ENCODE results near the gene PLVAP. TPM values are rescaled to one million over a fixed set of nuclear protein-coding genes. Genes with fewer than 3 reads are reported as not detected.

Gene PLVAP
- total and polyA plus RNA-seq, 9 of the 15 experiments (the other 6 are each of a cell fraction or from before 2014, with no cell fraction given), result 0.09 to 0.84 (median 0.51) TPM; not detected in 4

DNA sequence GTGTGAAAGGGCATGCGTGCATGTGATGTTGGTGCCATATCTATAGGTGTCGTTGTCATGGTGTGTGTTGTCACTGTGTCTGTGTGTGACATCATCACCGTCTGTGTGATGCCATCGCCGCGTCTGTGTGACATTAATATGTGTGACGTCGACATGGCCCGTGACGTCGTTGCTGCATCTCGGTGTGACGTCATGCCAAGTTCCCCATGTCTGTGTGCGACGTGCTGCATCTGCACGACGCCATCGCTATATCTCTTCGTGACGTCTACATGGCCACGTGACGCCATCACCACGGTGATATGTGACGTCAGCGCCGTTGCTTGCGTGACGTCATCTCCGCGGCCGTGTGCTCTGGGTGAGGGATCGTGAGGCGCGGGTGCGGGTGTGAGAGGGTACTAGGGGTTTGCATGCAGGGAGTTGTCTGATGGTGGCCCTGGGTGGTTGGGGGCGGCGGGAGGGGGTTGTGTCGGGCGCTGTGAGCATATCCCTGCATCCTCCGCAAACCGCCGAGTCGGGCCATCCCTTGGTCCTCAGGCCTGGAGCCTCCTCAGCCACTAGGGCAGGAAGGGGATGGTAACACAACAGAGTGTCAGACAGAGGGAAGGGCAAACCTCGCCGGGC, 25.2 kb downstream of the PLVAP start (continued):
- TF ChIP-seq, protein P1, sequence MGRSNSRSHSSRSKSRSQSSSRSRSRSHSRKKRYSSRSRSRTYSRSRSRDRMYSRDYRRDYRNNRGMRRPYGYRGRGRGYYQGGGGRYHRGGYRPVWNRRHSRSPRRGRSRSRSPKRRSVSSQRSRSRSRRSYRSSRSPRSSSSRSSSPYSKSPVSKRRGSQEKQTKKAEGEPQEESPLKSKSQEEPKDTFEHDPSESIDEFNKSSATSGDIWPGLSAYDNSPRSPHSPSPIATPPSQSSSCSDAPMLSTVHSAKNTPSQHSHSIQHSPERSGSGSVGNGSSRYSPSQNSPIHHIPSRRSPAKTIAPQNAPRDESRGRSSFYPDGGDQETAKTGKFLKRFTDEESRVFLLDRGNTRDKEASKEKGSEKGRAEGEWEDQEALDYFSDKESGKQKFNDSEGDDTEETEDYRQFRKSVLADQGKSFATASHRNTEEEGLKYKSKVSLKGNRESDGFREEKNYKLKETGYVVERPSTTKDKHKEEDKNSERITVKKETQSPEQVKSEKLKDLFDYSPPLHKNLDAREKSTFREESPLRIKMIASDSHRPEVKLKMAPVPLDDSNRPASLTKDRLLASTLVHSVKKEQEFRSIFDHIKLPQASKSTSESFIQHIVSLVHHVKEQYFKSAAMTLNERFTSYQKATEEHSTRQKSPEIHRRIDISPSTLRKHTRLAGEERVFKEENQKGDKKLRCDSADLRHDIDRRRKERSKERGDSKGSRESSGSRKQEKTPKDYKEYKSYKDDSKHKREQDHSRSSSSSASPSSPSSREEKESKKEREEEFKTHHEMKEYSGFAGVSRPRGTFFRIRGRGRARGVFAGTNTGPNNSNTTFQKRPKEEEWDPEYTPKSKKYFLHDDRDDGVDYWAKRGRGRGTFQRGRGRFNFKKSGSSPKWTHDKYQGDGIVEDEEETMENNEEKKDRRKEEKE (IDR thresholded peaks at IDR 0.05; ENCODE audit: borderline replicate concordance in 1 of 2, control insufficient read depth in 1 of 2, low read depth in 2 of 2, low read length in 1 of 2), result no peak
- TF ChIP-seq, protein P2, sequence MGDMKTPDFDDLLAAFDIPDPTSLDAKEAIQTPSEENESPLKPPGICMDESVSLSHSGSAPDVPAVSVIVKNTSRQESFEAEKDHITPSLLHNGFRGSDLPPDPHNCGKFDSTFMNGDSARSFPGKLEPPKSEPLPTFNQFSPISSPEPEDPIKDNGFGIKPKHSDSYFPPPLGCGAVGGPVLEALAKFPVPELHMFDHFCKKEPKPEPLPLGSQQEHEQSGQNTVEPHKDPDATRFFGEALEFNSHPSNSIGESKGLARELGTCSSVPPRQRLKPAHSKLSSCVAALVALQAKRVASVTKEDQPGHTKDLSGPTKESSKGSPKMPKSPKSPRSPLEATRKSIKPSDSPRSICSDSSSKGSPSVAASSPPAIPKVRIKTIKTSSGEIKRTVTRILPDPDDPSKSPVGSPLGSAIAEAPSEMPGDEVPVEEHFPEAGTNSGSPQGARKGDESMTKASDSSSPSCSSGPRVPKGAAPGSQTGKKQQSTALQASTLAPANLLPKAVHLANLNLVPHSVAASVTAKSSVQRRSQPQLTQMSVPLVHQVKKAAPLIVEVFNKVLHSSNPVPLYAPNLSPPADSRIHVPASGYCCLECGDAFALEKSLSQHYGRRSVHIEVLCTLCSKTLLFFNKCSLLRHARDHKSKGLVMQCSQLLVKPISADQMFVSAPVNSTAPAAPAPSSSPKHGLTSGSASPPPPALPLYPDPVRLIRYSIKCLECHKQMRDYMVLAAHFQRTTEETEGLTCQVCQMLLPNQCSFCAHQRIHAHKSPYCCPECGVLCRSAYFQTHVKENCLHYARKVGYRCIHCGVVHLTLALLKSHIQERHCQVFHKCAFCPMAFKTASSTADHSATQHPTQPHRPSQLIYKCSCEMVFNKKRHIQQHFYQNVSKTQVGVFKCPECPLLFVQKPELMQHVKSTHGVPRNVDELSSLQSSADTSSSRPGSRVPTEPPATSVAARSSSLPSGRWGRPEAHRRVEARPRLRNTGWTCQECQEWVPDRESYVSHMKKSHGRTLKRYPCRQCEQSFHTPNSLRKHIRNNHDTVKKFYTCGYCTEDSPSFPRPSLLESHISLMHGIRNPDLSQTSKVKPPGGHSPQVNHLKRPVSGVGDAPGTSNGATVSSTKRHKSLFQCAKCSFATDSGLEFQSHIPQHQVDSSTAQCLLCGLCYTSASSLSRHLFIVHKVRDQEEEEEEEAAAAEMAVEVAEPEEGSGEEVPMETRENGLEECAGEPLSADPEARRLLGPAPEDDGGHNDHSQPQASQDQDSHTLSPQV (IDR thresholded peaks at IDR 0.05), result no peak
- TF ChIP-seq CCAR2 (IDR thresholded peaks at IDR 0.05; ENCODE audit: low read depth, low read length) (no peak), SP1 (CRISPR knock-in tag; IDR thresholded peaks at IDR 0.05) (peak; percentile 84), ZNF445 (CRISPR knock-in tag; IDR thresholded peaks at IDR 0.05; ENCODE audit: low read depth) (no peak), ESRRA (IDR thresholded peaks at IDR 0.05; ENCODE audit: borderline replicate concordance, low read depth) (peak; percentile 88), MEF2D (tag; conservative IDR thresholded peaks at IDR 0.05; ENCODE audit: low read depth) (0 out of 2 replicates have a peak, but pooled peaks have one; percentile 26), ARNT (IDR thresholded peaks at IDR 0.05) (0 out of 4 replicates have a peak, but pooled peaks of 1 of the 2 experiments have one; percentile 58), FOXK2 (conservative IDR thresholded peaks at IDR 0.05 in 1 of 2, IDR thresholded peaks at IDR 0.05 in 1 of 2; ENCODE audit: low read depth in 2 of 2) (no peak), BMI1 (IDR thresholded peaks at IDR 0.05; ENCODE audit: low read length) (no peak)
- TF ChIP-seq, protein P3, sequence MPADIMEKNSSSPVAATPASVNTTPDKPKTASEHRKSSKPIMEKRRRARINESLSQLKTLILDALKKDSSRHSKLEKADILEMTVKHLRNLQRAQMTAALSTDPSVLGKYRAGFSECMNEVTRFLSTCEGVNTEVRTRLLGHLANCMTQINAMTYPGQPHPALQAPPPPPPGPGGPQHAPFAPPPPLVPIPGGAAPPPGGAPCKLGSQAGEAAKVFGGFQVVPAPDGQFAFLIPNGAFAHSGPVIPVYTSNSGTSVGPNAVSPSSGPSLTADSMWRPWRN (IDR thresholded peaks at IDR 0.05; ENCODE audit: low read depth), result no peak
- TF ChIP-seq, protein P4, sequence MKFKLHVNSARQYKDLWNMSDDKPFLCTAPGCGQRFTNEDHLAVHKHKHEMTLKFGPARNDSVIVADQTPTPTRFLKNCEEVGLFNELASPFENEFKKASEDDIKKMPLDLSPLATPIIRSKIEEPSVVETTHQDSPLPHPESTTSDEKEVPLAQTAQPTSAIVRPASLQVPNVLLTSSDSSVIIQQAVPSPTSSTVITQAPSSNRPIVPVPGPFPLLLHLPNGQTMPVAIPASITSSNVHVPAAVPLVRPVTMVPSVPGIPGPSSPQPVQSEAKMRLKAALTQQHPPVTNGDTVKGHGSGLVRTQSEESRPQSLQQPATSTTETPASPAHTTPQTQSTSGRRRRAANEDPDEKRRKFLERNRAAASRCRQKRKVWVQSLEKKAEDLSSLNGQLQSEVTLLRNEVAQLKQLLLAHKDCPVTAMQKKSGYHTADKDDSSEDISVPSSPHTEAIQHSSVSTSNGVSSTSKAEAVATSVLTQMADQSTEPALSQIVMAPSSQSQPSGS (CRISPR knock-in tag; IDR thresholded peaks at IDR 0.05), result peak; percentile 99
- TF ChIP-seq, protein P5, sequence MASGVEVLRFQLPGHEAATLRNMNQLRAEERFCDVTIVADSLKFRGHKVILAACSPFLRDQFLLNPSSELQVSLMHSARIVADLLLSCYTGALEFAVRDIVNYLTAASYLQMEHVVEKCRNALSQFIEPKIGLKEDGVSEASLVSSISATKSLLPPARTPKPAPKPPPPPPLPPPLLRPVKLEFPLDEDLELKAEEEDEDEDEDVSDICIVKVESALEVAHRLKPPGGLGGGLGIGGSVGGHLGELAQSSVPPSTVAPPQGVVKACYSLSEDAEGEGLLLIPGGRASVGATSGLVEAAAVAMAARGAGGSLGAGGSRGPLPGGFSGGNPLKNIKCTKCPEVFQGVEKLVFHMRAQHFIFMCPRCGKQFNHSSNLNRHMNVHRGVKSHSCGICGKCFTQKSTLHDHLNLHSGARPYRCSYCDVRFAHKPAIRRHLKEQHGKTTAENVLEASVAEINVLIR (CRISPR knock-in tag; IDR thresholded peaks at IDR 0.05), result peak; percentile 97
- TF ChIP-seq, protein P6, sequence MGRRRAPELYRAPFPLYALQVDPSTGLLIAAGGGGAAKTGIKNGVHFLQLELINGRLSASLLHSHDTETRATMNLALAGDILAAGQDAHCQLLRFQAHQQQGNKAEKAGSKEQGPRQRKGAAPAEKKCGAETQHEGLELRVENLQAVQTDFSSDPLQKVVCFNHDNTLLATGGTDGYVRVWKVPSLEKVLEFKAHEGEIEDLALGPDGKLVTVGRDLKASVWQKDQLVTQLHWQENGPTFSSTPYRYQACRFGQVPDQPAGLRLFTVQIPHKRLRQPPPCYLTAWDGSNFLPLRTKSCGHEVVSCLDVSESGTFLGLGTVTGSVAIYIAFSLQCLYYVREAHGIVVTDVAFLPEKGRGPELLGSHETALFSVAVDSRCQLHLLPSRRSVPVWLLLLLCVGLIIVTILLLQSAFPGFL (CRISPR knock-in tag; IDR thresholded peaks at IDR 0.05), result no peak

Data from K562 (cell line).